ENCODE measurements around the gene STARD3. TPM values are rescaled to one million over a fixed set of nuclear protein-coding genes. Genes with fewer than 3 reads are reported as not detected.

The STARD3 gene
- total and polyA plus RNA-seq, 9 of the 15 experiments (the other 6 are each of a cell fraction or from before 2014, with no cell fraction given), result 0.63 to 87.0 (median 46.0) TPM

DNA sequence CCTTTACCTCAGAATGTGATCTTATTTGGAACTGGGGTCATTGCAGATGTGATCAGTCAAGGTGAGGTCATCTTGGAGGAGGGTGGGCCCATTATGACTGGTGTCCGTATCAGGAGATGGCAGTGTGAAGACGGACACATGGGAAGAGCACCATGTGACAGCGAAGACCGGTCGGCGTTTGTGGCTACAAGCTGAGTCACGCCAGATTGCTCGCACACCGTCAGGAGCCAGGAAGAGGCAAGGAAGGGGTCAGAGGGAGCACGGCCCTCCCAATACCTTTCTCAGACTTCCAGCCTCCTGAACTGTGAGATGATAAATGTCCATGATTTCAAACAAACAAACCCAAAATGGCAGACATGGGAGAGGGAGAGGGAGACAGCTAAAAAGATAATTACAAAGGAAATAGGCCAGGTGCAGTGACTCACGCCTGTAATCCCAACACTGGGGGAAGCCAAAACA is 13.2 kb downstream of the STARD3 start (continued):
- TF ChIP-seq, protein P1, sequence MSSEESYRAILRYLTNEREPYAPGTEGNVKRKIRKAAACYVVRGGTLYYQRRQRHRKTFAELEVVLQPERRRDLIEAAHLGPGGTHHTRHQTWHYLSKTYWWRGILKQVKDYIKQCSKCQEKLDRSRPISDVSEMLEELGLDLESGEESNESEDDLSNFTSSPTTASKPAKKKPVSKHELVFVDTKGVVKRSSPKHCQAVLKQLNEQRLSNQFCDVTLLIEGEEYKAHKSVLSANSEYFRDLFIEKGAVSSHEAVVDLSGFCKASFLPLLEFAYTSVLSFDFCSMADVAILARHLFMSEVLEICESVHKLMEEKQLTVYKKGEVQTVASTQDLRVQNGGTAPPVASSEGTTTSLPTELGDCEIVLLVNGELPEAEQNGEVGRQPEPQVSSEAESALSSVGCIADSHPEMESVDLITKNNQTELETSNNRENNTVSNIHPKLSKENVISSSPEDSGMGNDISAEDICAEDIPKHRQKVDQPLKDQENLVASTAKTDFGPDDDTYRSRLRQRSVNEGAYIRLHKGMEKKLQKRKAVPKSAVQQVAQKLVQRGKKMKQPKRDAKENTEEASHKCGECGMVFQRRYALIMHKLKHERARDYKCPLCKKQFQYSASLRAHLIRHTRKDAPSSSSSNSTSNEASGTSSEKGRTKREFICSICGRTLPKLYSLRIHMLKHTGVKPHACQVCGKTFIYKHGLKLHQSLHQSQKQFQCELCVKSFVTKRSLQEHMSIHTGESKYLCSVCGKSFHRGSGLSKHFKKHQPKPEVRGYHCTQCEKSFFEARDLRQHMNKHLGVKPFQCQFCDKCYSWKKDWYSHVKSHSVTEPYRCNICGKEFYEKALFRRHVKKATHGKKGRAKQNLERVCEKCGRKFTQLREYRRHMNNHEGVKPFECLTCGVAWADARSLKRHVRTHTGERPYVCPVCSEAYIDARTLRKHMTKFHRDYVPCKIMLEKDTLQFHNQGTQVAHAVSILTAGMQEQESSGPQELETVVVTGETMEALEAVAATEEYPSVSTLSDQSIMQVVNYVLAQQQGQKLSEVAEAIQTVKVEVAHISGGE (CRISPR knock-in tag; IDR thresholded peaks at IDR 0.05), result peak in 1 of 3 experiments; percentile 87; a peak in 2 of 6 replicates
- TF ChIP-seq MED1 (CRISPR knock-in tag; IDR thresholded peaks at IDR 0.05; ENCODE audit: borderline replicate concordance) (no peak), JUN (IDR thresholded peaks at IDR 0.05; ENCODE audit: borderline replicate concordance, low read depth, low read length) (peak; percentile 90), JUN (CRISPR knock-in tag; IDR thresholded peaks at IDR 0.05; ENCODE audit: borderline replicate concordance) (no peak), MTA3 (IDR thresholded peaks at IDR 0.05; ENCODE audit: borderline replicate concordance) (peak; percentile 80), FOXK1 (CRISPR knock-in tag; IDR thresholded peaks at IDR 0.05; ENCODE audit: borderline replicate concordance) (no peak), ZNF263 (CRISPR knock-in tag; IDR thresholded peaks at IDR 0.05; ENCODE audit: borderline replicate concordance) (peak; percentile 89), ZNF121 (CRISPR knock-in tag; conservative IDR thresholded peaks at IDR 0.05) (no peak), NUFIP1 (IDR thresholded peaks at IDR 0.05; ENCODE audit: partially characterized antibody) (peak; percentile 73), SMARCA5 (IDR thresholded peaks at IDR 0.05) (0 out of 2 replicates have a peak, but pooled peaks have one; percentile 18), DMBX1 (CRISPR knock-in tag; IDR thresholded peaks at IDR 0.05; ENCODE audit: borderline replicate concordance) (peak; percentile 79), NEUROD1 (IDR thresholded peaks at IDR 0.05; ENCODE audit: borderline replicate concordance, low read depth, low read length, partially characterized antibody) (peak; percentile 47), ZNF197 (CRISPR knock-in tag; IDR thresholded peaks at IDR 0.05; ENCODE audit: low read depth) (peak; percentile 45; the same call in 1 of the 2 replicates), SREBF1 (IDR thresholded peaks at IDR 0.05; ENCODE audit: borderline replicate concordance, low read depth, low read length) (peak; percentile 62; the same call in 1 of the 2 replicates), ZNF12 (CRISPR knock-in tag; IDR thresholded peaks at IDR 0.05) (no peak)
- TF ChIP-seq, protein P2, sequence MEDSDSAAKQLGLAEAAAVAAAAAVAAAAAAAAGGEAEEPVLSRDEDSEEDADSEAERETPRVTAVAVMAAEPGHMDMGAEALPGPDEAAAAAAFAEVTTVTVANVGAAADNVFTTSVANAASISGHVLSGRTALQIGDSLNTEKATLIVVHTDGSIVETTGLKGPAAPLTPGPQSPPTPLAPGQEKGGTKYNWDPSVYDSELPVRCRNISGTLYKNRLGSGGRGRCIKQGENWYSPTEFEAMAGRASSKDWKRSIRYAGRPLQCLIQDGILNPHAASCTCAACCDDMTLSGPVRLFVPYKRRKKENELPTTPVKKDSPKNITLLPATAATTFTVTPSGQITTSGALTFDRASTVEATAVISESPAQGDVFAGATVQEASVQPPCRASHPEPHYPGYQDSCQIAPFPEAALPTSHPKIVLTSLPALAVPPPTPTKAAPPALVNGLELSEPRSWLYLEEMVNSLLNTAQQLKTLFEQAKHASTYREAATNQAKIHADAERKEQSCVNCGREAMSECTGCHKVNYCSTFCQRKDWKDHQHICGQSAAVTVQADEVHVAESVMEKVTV (CRISPR knock-in tag; IDR thresholded peaks at IDR 0.05), result no peak
- TF ChIP-seq, protein P3, sequence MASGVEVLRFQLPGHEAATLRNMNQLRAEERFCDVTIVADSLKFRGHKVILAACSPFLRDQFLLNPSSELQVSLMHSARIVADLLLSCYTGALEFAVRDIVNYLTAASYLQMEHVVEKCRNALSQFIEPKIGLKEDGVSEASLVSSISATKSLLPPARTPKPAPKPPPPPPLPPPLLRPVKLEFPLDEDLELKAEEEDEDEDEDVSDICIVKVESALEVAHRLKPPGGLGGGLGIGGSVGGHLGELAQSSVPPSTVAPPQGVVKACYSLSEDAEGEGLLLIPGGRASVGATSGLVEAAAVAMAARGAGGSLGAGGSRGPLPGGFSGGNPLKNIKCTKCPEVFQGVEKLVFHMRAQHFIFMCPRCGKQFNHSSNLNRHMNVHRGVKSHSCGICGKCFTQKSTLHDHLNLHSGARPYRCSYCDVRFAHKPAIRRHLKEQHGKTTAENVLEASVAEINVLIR (CRISPR knock-in tag; IDR thresholded peaks at IDR 0.05), result no peak
- TF ChIP-seq, protein P4, sequence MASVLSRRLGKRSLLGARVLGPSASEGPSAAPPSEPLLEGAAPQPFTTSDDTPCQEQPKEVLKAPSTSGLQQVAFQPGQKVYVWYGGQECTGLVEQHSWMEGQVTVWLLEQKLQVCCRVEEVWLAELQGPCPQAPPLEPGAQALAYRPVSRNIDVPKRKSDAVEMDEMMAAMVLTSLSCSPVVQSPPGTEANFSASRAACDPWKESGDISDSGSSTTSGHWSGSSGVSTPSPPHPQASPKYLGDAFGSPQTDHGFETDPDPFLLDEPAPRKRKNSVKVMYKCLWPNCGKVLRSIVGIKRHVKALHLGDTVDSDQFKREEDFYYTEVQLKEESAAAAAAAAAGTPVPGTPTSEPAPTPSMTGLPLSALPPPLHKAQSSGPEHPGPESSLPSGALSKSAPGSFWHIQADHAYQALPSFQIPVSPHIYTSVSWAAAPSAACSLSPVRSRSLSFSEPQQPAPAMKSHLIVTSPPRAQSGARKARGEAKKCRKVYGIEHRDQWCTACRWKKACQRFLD (CRISPR knock-in tag; IDR thresholded peaks at IDR 0.05), result peak; percentile 93
- TF ChIP-seq, protein P5, sequence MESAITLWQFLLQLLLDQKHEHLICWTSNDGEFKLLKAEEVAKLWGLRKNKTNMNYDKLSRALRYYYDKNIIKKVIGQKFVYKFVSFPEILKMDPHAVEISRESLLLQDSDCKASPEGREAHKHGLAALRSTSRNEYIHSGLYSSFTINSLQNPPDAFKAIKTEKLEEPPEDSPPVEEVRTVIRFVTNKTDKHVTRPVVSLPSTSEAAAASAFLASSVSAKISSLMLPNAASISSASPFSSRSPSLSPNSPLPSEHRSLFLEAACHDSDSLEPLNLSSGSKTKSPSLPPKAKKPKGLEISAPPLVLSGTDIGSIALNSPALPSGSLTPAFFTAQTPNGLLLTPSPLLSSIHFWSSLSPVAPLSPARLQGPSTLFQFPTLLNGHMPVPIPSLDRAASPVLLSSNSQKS (CRISPR knock-in tag; IDR thresholded peaks at IDR 0.05), result 0 out of 2 replicates have a peak, but pooled peaks have one; percentile 9
